Fibroblast of skin of scalp (primary cell): Measurements from ENCODE around the gene OPCML.
"Not testable (repeated sequence)": the region's sequence is repeated elsewhere in the genome, so short reads cannot be mapped to it uniquely, and the experiment has no call there.

Source experiments
- DNase-seq: peaks from one replicate; pipeline ENCODE4 v3.0.0-alpha.2; 2013

The OPCML gene

DNA sequence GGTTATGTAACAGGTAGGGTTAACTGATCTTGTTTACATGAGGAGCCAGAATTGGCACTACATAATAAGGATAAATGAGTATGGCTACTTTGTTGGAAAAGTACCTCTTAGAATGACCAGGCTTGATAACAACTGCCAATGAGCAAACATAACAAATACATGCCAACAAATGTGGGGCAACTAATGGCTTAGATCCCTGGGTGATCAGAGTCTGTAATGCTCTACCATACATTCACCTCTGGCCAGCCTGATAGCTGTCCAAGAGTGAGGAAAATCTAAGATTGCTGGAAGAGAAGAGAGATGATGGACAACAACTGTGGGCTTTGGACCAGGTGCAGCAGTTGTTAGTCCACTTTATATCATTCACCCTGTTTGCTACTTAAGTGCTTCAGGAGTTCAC is 1136.9 kb downstream of the OPCML start:
- no peak for DNase-seq

- no peak for DNase-seq
These were observed 1152.8 kb downstream of the OPCML start for GRCh38 chr11:132379540-132379939.

DNA sequence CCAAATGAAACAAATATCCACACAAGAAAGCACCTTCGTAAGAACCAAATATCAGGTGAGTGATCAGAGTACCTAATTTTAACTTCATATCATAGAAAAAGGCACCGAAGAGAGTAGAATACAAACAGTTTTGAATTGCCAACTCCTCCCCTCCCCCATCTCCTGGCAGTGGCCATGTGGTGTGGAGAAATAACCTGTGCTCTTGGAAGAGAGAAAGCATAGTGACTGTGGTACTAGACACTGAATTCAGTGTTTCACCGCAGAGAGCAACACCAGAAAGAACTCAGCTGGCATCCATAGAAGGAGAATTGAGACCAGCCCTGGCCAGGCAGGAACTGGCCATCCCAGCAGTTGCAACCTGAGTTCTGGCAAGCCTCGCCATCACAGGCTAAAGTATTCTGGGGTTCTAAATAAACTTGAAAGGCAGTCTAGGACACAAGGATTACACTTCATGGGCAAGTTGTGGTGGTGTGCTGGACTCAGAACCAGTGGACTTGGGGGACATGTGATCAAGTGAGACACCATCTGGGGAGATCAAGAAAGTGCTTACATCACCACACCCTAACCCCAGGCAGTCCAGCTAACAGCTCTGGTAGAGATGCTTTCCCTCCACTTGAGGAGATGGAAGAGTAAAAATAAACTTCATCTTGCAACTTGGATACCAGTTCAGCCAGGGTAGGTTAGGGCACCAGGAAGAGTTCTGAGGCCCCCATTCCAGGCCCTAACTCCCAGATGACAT is 1158.7 kb downstream of the OPCML start:
- DNase-seq = no peak

GRCh38 chr11:132370114-132370513 is 1162.2 kb downstream of the OPCML start:
- DNase-seq = not testable (repeated sequence)

DNA sequence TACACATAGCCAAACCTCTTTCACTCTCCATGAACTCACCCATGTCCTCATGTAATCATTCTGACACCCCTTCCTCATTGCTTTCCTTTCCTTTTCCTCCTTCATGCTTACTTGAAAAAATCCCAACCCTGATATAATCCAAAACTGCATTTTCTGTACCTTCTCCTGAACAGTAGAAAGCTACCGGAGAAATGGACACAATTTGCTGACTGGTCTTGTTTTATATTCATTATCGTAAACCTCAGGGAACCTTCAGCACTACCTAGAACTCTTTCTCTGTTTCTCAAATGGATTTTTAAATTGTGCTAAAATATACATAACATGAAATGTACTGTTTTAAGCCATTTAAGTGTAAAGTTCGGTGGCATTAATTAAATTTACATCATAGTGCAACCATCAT is 1165.0 kb downstream of the OPCML start:
- DNase-seq = no peak

DNA sequence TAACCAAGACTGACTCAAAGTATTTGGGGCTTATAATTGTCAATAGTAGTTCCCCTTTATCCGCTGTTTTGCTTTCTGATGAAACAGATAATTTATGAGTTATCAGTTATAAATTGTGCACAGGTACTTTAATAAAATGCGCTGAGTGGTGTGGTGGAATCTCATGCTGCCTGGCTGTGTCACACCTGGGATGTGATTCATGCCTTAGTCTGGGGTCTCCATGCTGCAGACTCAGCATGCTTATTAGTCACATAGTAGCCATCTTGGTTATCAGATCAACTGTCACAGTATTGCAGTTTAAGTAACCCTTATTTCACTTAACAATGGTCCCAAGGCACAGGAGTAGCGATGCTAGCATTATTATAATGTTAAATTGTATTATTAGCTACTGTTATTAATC is 1166.7 kb downstream of the OPCML start:
- no peak for DNase-seq
